Hepatocyte (in vitro differentiated cells): ENCODE data around the gene TXNDC16. TPM values are rescaled to one million over a fixed set of nuclear protein-coding genes. Genes with fewer than 3 reads are reported as not detected.

Source experiments
- DNase-seq: peaks from one replicate; pipeline ENCODE4 v3.0.0-alpha.2; 2016; ENCODE audit warnings: low spot score
- H2AFZ ChIP-seq: fragments of 200-600 bp; sonication (generic); 2 replicates; pipeline ENCODE4 v1.6.0; 2016; ENCODE audit warnings: antibody characterized with exemption, mild to moderate bottlenecking
- H3K27ac ChIP-seq: fragments of 200-600 bp; sonication (generic); 2 replicates; pipeline ENCODE4 v1.5.1; 2016; ENCODE audit warnings: mild to moderate bottlenecking
- H3K27me3 ChIP-seq: fragments of 200-600 bp; sonication (generic); 2 replicates; pipeline ENCODE4 v1.6.1; 2016
- H3K36me3 ChIP-seq: fragments of 200-600 bp; sonication (generic); replicated peaks from 2 replicates; pipeline ENCODE4 v1.5.1; 2016; ENCODE audit warnings: low read depth; ENCODE audit not compliant: insufficient read depth
- H3K4me1 ChIP-seq: fragments of 200-600 bp; sonication (generic); 2 replicates; pipeline ENCODE4 v1.5.1; 2016; ENCODE audit warnings: mild to moderate bottlenecking, moderate library complexity; ENCODE audit not compliant: insufficient read depth
- H3K4me2 ChIP-seq: fragments of 200-600 bp; sonication (generic); 2 replicates; pipeline ENCODE4 v1.6.0; 2016
- H3K4me3 ChIP-seq: fragments of 200-600 bp; sonication (generic); 2 replicates; pipeline ENCODE4 v1.5.1; 2016; ENCODE audit warnings: mild to moderate bottlenecking
- H3K79me2 ChIP-seq: fragments of 200-600 bp; sonication (generic); 2 replicates; pipeline ENCODE4 v1.6.0; 2017; ENCODE audit warnings: mild to moderate bottlenecking
- H3K9me2 ChIP-seq: fragments of 200-600 bp; sonication (generic); replicated peaks from 2 replicates; pipeline ENCODE4 v1.6.0; 2017; ENCODE audit warnings: mild to moderate bottlenecking; ENCODE audit not compliant: insufficient read depth
- H3K9me3 ChIP-seq: fragments of 200-600 bp; sonication (generic); 2 replicates; pipeline ENCODE4 v1.5.1; 2016; ENCODE audit warnings: low read depth, mild to moderate bottlenecking
- H4K20me1 ChIP-seq: fragments of 200-600 bp; sonication (generic); 2 replicates; pipeline ENCODE4 v1.6.0; 2016; ENCODE audit warnings: mild to moderate bottlenecking; ENCODE audit not compliant: insufficient read depth, poor library complexity, severe bottlenecking
- EZH2 ChIP-seq: fragments of 200-600 bp; sonication (generic); IDR thresholded peaks from 2 replicates; pipeline ENCODE4 v1.6.1; 2016; ENCODE audit warnings: antibody characterized with exemption, mild to moderate bottlenecking, borderline replicate concordance
- EZH2phosphoT487 ChIP-seq: fragments of 200-600 bp; sonication (generic); IDR thresholded peaks from one replicate; pipeline ENCODE4 v1.6.1; 2018; ENCODE audit warnings: antibody characterized with exemption, mild to moderate bottlenecking, low read depth, moderate library complexity; ENCODE audit not compliant: unreplicated experiment, severe bottlenecking
- WGBS: methylation state at CpG from one replicate; pipeline ENCODE4 v1.1.6; 2016; ENCODE audit warnings: low lambda C conversion rate; ENCODE audit errors: missing lambda C conversion rate; 5-methylcytosine and 5-hydroxymethylcytosine counted together
- polyA plus RNA-seq: library from polyadenylated mRNA; unstranded; fragments of >200 nt; fragmentation: Nextera tagmentation; extraction: Ambion mirVana; gene quantifications from 2 replicates; pipeline ENCODE4 v1.2.1, GENCODE V29; 2016
- total RNA-seq: library from RNA; depleted of rRNA; stranded (reverse); fragments of >200 nt; gene quantifications from 2 replicates; pipeline ENCODE4 v1.2.3, GENCODE V29; 2014
- TF ChIP-seq, protein P1 (sequence below): fragments of 200-600 bp; sonication (generic); IDR thresholded peaks from 2 replicates; pipeline ENCODE4 v1.5.1; 2016; ENCODE audit warnings: antibody characterized with exemption, mild to moderate bottlenecking; ENCODE audit not compliant: poor library complexity

The TXNDC16 gene
- total and polyA plus RNA-seq, 2 experiments from 2014 or later: 5.0 to 14.2 TPM

DNA sequence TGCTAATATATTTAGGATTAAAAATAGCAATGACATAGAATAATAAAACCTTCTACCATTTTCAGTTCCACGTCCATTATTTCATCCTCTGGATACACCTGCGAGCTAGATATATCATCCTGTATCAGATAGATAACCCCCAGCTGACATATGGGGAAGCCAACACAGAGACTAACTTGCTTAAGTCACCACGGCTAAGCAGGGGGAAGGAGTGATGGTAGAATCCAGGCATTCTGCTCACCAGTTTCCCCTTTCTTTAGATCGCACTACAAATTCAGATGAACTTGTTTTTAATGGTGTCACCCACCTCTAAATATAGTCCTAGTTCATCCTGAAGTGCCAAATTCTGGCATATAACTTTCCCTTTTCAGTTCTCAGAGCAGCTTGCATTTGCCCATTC, 110.1 kb downstream of the TXNDC16 start:
- no peak for TF ChIP-seq EZH2phosphoT487
- TF ChIP-seq, protein P1, sequence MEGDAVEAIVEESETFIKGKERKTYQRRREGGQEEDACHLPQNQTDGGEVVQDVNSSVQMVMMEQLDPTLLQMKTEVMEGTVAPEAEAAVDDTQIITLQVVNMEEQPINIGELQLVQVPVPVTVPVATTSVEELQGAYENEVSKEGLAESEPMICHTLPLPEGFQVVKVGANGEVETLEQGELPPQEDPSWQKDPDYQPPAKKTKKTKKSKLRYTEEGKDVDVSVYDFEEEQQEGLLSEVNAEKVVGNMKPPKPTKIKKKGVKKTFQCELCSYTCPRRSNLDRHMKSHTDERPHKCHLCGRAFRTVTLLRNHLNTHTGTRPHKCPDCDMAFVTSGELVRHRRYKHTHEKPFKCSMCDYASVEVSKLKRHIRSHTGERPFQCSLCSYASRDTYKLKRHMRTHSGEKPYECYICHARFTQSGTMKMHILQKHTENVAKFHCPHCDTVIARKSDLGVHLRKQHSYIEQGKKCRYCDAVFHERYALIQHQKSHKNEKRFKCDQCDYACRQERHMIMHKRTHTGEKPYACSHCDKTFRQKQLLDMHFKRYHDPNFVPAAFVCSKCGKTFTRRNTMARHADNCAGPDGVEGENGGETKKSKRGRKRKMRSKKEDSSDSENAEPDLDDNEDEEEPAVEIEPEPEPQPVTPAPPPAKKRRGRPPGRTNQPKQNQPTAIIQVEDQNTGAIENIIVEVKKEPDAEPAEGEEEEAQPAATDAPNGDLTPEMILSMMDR: no peak
- TF ChIP-seq EZH2: no peak

GRCh38 chr14:52439476-52439875, 112.8 kb downstream of the TXNDC16 start:
- Histone ChIP-seq H3K9me3 (no peaks in the 10 kb centered on the region), H3K4me2 (no peak overlapping the region), H4K20me1 (no peaks in the 10 kb centered on the region), H3K4me3 (no peak overlapping the region), H2AFZ (no peak overlapping the region), H3K36me3 (no peaks in the 10 kb centered on the region), H3K4me1 (no peaks in the 10 kb centered on the region), H3K27me3 (no peaks in the 10 kb centered on the region), H3K9me2 (no peaks in the 10 kb centered on the region), H3K27ac (no peak overlapping the region), H3K79me2 (no peaks in the 10 kb centered on the region)
- DNase-seq: no peak
- TF ChIP-seq EZH2 (no peak), EZH2phosphoT487 (no peak)
- TF ChIP-seq, protein P1: no peak
- WGBS: 69% methylated on average over 4 of the region's 4 CpGs

More for the DNA sequence above, 110.1 kb downstream of the TXNDC16 start:
- Histone ChIP-seq H3K9me2 (no peaks in the 10 kb centered on the region), H3K27me3 (no peaks in the 10 kb centered on the region), H3K36me3 (no peaks in the 10 kb centered on the region), H3K27ac (no peak overlapping the region), H3K4me3 (no peak overlapping the region), H3K79me2 (no peaks in the 10 kb centered on the region), H3K9me3 (no peaks in the 10 kb centered on the region), H2AFZ (no peak overlapping the region), H3K4me1 (no peaks in the 10 kb centered on the region), H3K4me2 (no peak overlapping the region), H4K20me1 (no peaks in the 10 kb centered on the region)
- WGBS: 91% methylated on average over 4 of the region's 4 CpGs
- DNase-seq: no peak

GRCh38 chr14:52434955-52435354, 117.3 kb downstream of the TXNDC16 start:
- H2AFZ ChIP-seq: no peak overlapping the region
- H3K4me3 ChIP-seq: no peak overlapping the region
- H3K36me3 ChIP-seq: no peaks in the 10 kb centered on the region
- TF ChIP-seq, protein P1: no peak
- TF ChIP-seq EZH2 (no peak), EZH2phosphoT487 (no peak)
- no peaks in the 10 kb centered on the region for H3K79me2 ChIP-seq
- no peaks in the 10 kb centered on the region for H3K9me2 ChIP-seq
- no peaks in the 10 kb centered on the region for H3K27me3 ChIP-seq
- no peak overlapping the region for H3K4me2 ChIP-seq
- DNase-seq: no peak
- no peaks in the 10 kb centered on the region for H4K20me1 ChIP-seq
- H3K27ac ChIP-seq: no peak overlapping the region
- WGBS: 61% methylated on average over 1 of the region's 1 CpG
- H3K9me3 ChIP-seq: no peaks in the 10 kb centered on the region
- H3K4me1 ChIP-seq: no peaks in the 10 kb centered on the region

GRCh38 chr14:52430474-52430873, 121.8 kb downstream of the TXNDC16 start:
- TF ChIP-seq EZH2phosphoT487: no peak
- no peak for TF ChIP-seq EZH2
- no peaks in the 10 kb centered on the region for H3K9me3 ChIP-seq
- WGBS: 92% methylated on average over 2 of the region's 2 CpGs

More at GRCh38 chr14:52430474-52430873, 121.8 kb downstream of the TXNDC16 start:
- no peaks in the 10 kb centered on the region for H3K36me3 ChIP-seq
- H3K4me2 ChIP-seq: no peak overlapping the region
- H3K27me3 ChIP-seq: no peaks in the 10 kb centered on the region
- no peaks in the 10 kb centered on the region for H4K20me1 ChIP-seq
- no peak overlapping the region for H2AFZ ChIP-seq
- no peak overlapping the region for H3K27ac ChIP-seq
- DNase-seq: no peak
- no peak overlapping the region for H3K4me3 ChIP-seq
- no peaks in the 10 kb centered on the region for H3K79me2 ChIP-seq
- no peaks in the 10 kb centered on the region for H3K9me2 ChIP-seq
- no peaks in the 10 kb centered on the region for H3K4me1 ChIP-seq
